Peyer's patch (tissue), 4 donors: Measurements from ENCODE around the gene P4HA1.

Experiments used
- CTCF ChIP-seq, 6 experiments: fragments of 450-650 bp in 4 of 6; fragments of 200-600 bp in 2 of 6; sonication (generic) in 1 of 6; IDR thresholded peaks; one replicate each; pipeline ENCODE4 v1.5.1; 2017 to 2019; ENCODE audit warnings: antibody characterized with exemption in 6 of 6, mild to moderate bottlenecking in 3 of 6, moderate library complexity in 1 of 6
- POLR2A ChIP-seq, 2 donors: fragments of 450-650 bp; IDR thresholded peaks; one replicate each; pipeline ENCODE4 v1.5.1; 2017; ENCODE audit warnings: antibody characterized with exemption in 2 of 2, mild to moderate bottlenecking in 2 of 2, moderate library complexity in 2 of 2

GRCh38 chr10:73003822-73004221 is 92.8 kb downstream of the P4HA1 start:
- TF ChIP-seq CTCF (IDR thresholded peaks at IDR 0.05): no peak
- no peak for TF ChIP-seq POLR2A (IDR thresholded peaks at IDR 0.05)
